Measurements from ENCODE around the gene USPL1.

USPL1 gene

DNA sequence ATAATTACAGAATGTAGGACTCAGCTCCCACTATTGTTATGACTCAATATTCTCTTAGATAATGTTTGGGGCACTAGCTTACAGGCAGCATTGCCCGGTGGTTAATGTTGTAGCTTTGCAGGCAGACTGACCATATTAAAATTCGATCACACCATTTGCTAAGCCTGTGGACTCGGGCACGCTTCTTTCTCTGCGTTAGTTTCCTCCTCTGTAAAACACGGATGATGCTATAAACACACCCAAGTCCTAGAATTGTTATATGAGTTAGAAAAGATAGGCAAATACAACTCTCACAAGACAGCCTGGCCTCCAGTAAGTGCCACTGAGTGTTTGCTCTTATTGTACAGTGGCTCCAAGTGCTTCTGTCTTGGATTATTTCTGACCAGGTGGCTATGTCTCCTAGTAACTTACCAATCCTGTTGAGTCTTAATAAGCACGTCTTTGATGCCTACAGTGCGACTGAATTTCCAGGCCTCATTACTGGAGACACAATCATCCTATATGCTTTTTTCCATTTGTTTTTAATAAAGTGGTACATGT, 67.7 kb downstream of the USPL1 start:
- TF ChIP-seq MYC (IDR thresholded peaks at IDR 0.05; ENCODE audit: low read depth, low read length) = no peak
- TF ChIP-seq, protein P1, sequence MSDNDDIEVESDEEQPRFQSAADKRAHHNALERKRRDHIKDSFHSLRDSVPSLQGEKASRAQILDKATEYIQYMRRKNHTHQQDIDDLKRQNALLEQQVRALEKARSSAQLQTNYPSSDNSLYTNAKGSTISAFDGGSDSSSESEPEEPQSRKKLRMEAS (IDR thresholded peaks at IDR 0.05; ENCODE audit: low read depth, low read length) = no peak
- no peak for DNase-seq (ENCODE audit: low read depth)
- H3K4me3 ChIP-seq (ENCODE audit: low read depth, low read length) = no peak overlapping the region

GRCh38 chr13:30685987-30686386, 68.3 kb downstream of the USPL1 start:
- TF ChIP-seq MYC (IDR thresholded peaks at IDR 0.05; ENCODE audit: low read depth, low read length) (no peak), POLR2A (IDR thresholded peaks at IDR 0.05; ENCODE audit: extremely low read depth, insufficient read length) (no peak)
- TF ChIP-seq, protein P2, sequence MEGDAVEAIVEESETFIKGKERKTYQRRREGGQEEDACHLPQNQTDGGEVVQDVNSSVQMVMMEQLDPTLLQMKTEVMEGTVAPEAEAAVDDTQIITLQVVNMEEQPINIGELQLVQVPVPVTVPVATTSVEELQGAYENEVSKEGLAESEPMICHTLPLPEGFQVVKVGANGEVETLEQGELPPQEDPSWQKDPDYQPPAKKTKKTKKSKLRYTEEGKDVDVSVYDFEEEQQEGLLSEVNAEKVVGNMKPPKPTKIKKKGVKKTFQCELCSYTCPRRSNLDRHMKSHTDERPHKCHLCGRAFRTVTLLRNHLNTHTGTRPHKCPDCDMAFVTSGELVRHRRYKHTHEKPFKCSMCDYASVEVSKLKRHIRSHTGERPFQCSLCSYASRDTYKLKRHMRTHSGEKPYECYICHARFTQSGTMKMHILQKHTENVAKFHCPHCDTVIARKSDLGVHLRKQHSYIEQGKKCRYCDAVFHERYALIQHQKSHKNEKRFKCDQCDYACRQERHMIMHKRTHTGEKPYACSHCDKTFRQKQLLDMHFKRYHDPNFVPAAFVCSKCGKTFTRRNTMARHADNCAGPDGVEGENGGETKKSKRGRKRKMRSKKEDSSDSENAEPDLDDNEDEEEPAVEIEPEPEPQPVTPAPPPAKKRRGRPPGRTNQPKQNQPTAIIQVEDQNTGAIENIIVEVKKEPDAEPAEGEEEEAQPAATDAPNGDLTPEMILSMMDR (IDR thresholded peaks at IDR 0.05; ENCODE audit: low read depth, low read length) = no peak
- TF ChIP-seq, protein P1 (IDR thresholded peaks at IDR 0.05; ENCODE audit: low read depth, low read length) = no peak
- DNase-seq (ENCODE audit: low read depth) = no peak

DNA sequence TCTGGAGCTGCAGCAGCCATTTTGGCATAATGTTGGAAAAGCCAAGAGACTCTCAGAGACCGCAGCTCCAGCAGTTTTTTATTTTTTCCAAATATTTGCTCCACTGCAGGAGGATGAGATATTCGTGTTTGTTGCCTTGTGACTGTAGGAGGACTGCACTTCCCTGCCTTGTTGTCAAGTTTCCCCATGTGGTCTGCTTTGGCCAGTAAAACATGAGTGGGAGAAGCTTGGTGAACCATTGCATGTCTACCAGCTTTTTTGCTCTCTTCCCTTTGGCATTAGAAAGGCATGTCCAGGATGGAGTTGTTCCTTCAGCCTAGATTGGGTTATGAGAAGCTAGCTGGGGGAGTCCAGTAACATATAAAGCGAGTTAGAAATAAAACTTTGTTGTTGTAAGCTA, 69.9 kb downstream of the USPL1 start:
- no peak for DNase-seq (ENCODE audit: low read depth)
- H3K4me3 ChIP-seq (ENCODE audit: low read depth, low read length) = no peak overlapping the region
- TF ChIP-seq, protein P2 (IDR thresholded peaks at IDR 0.05; ENCODE audit: low read depth, low read length) = no peak
- TF ChIP-seq, protein P1 (IDR thresholded peaks at IDR 0.05; ENCODE audit: low read depth, low read length) = no peak
- no peak for TF ChIP-seq POLR2A (IDR thresholded peaks at IDR 0.05; ENCODE audit: extremely low read depth, insufficient read length)
- no peak for TF ChIP-seq MYC (IDR thresholded peaks at IDR 0.05; ENCODE audit: low read depth, low read length)

More at GRCh38 chr13:30685987-30686386, 68.3 kb downstream of the USPL1 start:
- H3K4me3 ChIP-seq (ENCODE audit: low read depth, low read length) = no peak overlapping the region

DNA sequence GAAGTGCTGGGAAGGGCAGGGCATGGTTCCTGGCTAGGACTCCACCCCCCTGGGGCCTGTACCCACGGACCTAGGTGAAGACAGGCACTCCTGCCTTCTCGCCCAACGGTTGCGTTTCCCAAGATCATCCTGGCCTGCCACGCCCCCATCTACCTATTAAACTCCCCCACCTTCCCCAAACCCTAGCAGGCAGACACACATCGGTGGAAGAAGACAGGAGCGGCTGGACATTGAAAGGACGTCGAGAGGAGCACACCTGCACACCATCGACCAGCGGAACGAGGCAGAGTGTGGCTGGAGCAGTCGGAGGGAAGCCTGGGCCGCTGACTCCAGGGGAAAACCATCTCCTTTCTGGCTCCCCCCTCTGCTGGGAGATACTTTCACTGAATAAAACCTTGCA, 72.0 kb downstream of the USPL1 start:
- DNase-seq (ENCODE audit: low read depth) = no peak
- no peak overlapping the region for H3K4me3 ChIP-seq (ENCODE audit: low read depth, low read length)
- TF ChIP-seq MYC (IDR thresholded peaks at IDR 0.05; ENCODE audit: low read depth, low read length) (no peak), POLR2A (IDR thresholded peaks at IDR 0.05; ENCODE audit: extremely low read depth, insufficient read length) (no peak)
- TF ChIP-seq, protein P2 (IDR thresholded peaks at IDR 0.05; ENCODE audit: low read depth, low read length) = no peak
- TF ChIP-seq, protein P1 (IDR thresholded peaks at IDR 0.05; ENCODE audit: low read depth, low read length) = no peak

GRCh38 chr13:30690282-30691188, 72.8 kb downstream of the USPL1 start:
- H3K4me3 ChIP-seq (ENCODE audit: low read depth, low read length) = peak overlapping the region; percentile 61
- DNase-seq (ENCODE audit: low read depth) = peak; percentile 87
- TF ChIP-seq, protein P2 (IDR thresholded peaks at IDR 0.05; ENCODE audit: low read depth, low read length) = no peak
- TF ChIP-seq, protein P1 (IDR thresholded peaks at IDR 0.05; ENCODE audit: low read depth, low read length) = peak; percentile 59; the same call in 1 of the 2 replicates

DNA sequence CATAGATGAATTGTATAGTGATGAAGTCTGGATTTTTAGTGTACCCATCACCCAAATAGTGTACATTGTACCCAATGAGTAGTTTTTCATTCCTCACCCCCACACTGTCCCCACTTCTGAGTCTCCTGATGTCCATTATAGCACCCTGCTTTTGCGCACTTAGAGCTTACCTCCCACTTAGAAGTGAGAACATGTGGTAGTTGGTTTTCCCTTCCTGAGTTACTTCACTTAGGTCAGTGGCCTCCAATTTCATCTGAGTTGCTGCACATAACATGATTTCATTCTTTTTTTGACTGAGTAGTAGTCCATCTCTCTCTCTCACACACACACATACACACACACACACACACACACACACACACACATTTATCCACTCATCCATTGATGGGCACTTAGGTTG, 74.4 kb downstream of the USPL1 start:
- TF ChIP-seq MYC (IDR thresholded peaks at IDR 0.05; ENCODE audit: low read depth, low read length) (no peak), POLR2A (IDR thresholded peaks at IDR 0.05; ENCODE audit: extremely low read depth, insufficient read length) (no peak)
- TF ChIP-seq, protein P2 (IDR thresholded peaks at IDR 0.05; ENCODE audit: low read depth, low read length) = no peak
- TF ChIP-seq, protein P1 (IDR thresholded peaks at IDR 0.05; ENCODE audit: low read depth, low read length) = no peak
- no peak overlapping the region for H3K4me3 ChIP-seq (ENCODE audit: low read depth, low read length)
- DNase-seq (ENCODE audit: low read depth) = no peak
